ENCODE measurements around the gene PXT1. TPM values are rescaled to one million over a fixed set of nuclear protein-coding genes. Genes with fewer than 3 reads are reported as not detected.
"Not testable (repeated sequence)": the region's sequence is repeated elsewhere in the genome, so short reads cannot be mapped to it uniquely, and the experiment has no call there.

PXT1 gene
- total RNA-seq, 1 donor = not detected

GRCh38 chr6:36367743-36368142, 74.9 kb downstream of the PXT1 start:
- DNase-seq (ENCODE audit: low read depth) = no peak
- no peak overlapping the region for H3K4me3 ChIP-seq (ENCODE audit: low read depth, low read length)
- no peak for TF ChIP-seq CTCF (IDR thresholded peaks at IDR 0.05; ENCODE audit: insufficient read depth, low read length)

GRCh38 chr6:36364669-36365479, 77.8 kb downstream of the PXT1 start:
- no peak overlapping the region for H3K4me3 ChIP-seq (ENCODE audit: low read depth, low read length)
- TF ChIP-seq CTCF (IDR thresholded peaks at IDR 0.05; ENCODE audit: insufficient read depth, low read length) = no peak
- DNase-seq (ENCODE audit: low read depth) = peak; percentile 59

GRCh38 chr6:36364061-36364635, 78.5 kb downstream of the PXT1 start:
- DNase-seq (ENCODE audit: low read depth); H3K4me3 ChIP-seq (ENCODE audit: low read depth, low read length): not testable (repeated sequence)

GRCh38 chr6:36363371-36363752, 79.3 kb downstream of the PXT1 start:
- DNase-seq (ENCODE audit: low read depth); H3K4me3 ChIP-seq (ENCODE audit: low read depth, low read length): not testable (repeated sequence)

- no peak for DNase-seq (ENCODE audit: low read depth)
- TF ChIP-seq CTCF (IDR thresholded peaks at IDR 0.05; ENCODE audit: insufficient read depth, low read length) = no peak
- no peak overlapping the region for H3K4me3 ChIP-seq (ENCODE audit: low read depth, low read length)
Measured at GRCh38 chr6:36362551-36363370, 79.9 kb downstream of the PXT1 start.

- DNase-seq (ENCODE audit: low read depth) = no peak
- TF ChIP-seq CTCF (IDR thresholded peaks at IDR 0.05; ENCODE audit: insufficient read depth, low read length) = no peak
- H3K4me3 ChIP-seq (ENCODE audit: low read depth, low read length) = no peak overlapping the region
Measured at GRCh38 chr6:36361071-36361470, 81.6 kb downstream of the PXT1 start.

- peak; percentile 82 for TF ChIP-seq CTCF (IDR thresholded peaks at IDR 0.05; ENCODE audit: insufficient read depth, low read length)
- H3K4me3 ChIP-seq (ENCODE audit: low read depth, low read length) = peak overlapping the region; percentile 22
- peak; percentile 87 for DNase-seq (ENCODE audit: low read depth)
Measured at GRCh38 chr6:36360241-36361054, 82.2 kb downstream of the PXT1 start.

Data from fibroblast of the aortic adventitia (primary cell).